Stimulated activated CD8-positive, alpha-beta memory T cell treated with anti-CD3 and anti-CD28 coated beads, Interleukin-4, amount 100 ng/mL, for 4 hours (primary cell): ENCODE results near the gene DHRS7C.
"Not testable (repeated sequence)": the region's sequence is repeated elsewhere in the genome, so short reads cannot be mapped to it uniquely, and the experiment has no call there.

Experiments
- DNase-seq, 2 donors: peaks; one replicate each; pipeline ENCODE4 v3.0.0-alpha.2; 2020; ENCODE audit warnings: low read depth in 2 of 2, low spot score in 1 of 2

The DHRS7C gene

DNA sequence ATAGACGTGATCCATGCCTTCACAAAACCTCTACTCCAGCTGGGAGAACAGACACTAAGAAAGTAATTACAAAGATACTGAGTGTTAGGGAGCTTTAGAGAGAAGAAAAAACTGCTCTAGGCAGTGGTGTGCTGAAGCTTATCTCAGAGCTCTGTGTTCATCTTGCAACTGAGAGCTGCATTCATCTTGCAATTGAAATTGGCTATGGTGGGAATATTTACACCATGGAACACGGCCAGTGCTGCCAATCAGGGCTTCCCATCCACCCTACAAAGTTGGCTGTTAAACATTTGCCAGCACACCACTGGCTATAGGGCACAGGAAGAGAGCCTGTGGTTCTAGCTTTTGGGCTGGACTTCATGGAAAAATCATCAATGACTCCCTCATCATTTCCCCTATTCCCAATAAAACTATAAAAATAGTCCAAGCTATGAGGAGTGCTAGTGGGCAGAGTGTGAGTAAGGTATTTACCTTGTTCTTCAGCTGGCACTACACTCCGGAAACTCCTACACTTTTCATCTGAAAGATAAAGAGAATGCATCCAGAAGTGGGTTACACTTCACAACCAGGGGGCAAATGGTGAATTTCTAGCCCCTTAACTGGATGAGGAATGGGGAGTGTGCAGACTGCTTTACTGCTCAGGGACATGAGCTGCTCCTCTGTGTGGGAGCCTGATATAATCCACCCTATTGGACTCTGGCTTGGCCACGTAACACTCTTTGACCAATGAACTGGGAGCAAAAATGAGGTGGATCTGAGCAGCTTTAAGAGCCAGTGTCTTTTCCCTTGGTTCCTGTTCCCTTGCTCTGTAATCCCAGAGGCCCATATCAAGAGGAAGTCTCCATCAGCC is 18.9 kb upstream of the DHRS7C start:
- no peak for DNase-seq

- no peak for DNase-seq
These were observed 18.0 kb upstream of the DHRS7C start for GRCh38 chr17:9809409-9809808.

- no peak for DNase-seq
These were observed 15.3 kb upstream of the DHRS7C start for GRCh38 chr17:9806699-9807098.

- DNase-seq = no peak
These were observed 14.4 kb upstream of the DHRS7C start for GRCh38 chr17:9805769-9806168.

GRCh38 chr17:9802697-9803096 is 11.3 kb upstream of the DHRS7C start:
- no peak for DNase-seq

GRCh38 chr17:9802294-9802693 is 10.9 kb upstream of the DHRS7C start:
- no peak for DNase-seq

DNA sequence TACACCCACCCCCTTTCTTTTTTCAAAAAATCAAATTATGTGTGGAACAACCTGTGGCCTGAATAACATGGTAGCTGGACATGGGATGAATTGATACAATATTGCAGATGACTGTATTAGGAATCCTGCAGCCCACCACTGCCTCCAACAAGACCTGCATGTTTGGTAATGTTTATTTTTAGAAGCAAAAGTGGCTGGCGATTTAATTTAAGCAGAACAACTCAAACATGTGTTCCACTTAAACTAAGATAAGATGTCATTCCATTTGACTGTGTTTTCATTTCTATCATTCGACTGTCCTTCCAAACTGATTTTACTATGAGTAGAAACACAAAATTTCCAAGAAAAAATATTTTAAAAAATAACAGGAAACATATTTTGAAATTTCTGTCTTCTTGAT is 10.1 kb upstream of the DHRS7C start:
- DNase-seq = no peak

DNA sequence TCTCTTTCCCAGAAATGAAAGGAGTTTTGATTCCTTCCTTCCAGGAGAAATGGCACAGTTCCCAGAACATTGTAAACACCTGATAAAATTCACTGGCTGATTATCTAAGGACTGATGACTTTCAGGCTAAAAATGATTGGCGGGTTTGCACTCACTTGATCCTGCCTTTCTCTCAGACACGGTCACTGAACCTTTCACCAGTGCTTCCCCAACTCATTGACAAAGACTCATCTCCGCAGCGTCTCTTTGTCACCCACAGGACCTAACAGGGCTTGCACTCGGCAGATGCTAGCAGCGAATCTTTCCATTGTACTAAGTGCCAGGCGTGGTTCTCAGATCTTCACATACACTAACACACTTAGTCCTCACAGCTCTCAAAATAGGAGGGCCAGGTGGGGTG is 7.3 kb upstream of the DHRS7C start:
- DNase-seq = no peak

GRCh38 chr17:9798008-9798407 is 6.6 kb upstream of the DHRS7C start:
- DNase-seq = no peak

DNA sequence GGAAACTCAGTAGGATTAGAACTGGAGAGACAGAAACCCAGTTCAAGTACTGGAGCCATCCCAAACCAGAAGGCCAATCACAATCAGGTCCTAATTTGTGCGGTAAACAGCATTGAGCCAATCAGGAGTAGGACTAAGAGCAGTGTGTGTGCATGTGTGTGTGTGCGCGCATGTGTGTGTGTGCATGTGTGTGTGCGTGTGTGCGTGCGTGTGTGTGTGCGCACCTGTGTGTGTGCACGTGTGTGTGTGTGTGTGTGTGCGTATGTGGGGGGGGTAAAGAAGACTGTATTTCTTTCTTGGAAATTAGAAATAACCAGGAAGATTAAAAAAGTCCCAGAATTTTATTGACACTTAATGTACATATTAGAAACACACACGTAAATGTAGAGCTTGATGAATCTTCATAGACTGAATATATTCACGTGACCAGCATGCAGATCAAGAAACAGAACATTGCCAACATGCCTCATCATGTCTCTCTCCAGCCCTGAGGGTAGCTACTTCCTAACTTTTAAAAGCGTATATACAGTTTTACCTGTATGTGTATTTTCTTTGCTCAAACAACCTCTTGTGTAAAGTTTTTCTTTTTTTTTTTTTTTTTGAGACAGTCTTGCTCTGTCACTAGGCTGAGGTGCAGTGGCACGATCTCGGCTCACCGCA is 919 bp upstream of the DHRS7C start:
- no peak for DNase-seq

DNA sequence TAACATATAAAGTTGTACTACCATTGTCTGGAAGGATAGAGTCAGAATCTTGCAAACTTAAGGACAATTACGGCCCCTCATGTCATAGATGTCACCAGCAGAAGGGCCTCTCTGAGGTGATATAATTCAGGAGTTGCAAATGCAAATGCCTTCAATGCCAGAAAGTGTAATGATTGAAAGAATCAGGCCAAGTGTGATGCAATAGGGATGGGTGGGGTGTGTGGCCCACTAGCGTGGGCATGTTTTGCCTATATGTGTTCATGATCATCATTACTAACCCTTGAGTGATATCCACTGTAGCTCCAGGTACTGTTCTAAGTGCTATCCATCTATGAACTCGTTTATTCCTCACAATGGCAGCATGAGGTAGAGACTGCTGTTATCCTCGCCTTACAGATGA is 1.1 kb downstream of the DHRS7C start:
- DNase-seq = no peak

DNA sequence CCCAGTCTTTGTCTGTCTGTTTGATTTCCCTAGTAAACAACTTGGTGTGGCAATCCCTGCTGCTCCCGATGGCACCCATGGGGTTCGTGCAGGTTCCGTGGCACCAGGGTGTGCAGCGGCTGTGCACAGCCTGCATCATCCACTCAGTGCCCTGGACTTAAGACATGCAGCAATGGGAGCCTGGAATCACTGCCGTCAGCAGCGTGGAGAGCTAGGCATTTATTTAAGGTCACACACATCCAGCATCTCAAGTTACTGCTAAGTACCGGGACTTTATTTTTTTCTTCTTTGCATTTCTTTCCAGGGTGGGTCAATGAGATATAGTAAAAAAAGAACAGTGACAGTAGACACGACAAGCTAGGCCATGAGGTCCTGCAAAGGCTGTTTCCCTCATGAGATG is 2.8 kb downstream of the DHRS7C start:
- DNase-seq = no peak

- DNase-seq = no peak
These were observed 6.8 kb downstream of the DHRS7C start for GRCh38 chr17:9784544-9784943.

DNA sequence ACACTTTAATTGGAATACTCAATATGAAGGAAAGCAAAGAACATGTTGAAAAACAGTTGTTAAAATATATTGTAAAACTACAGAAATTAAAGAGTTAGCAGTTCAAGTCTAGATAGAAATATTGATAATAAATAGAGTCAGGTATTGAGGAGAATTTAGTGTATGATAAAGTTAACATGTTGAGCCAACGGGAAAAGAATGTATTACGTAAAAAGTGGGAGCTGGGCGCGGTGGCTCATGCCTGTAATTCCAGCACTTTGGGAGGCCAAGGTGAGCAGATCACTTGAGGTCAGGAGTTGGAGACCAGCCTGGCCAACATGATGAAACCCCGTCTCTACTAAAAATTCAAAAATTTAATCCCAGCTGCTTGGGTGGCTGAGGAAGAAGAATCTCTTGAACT is 7.9 kb downstream of the DHRS7C start:
- DNase-seq = not testable (repeated sequence)

- DNase-seq = no peak
These were observed 8.3 kb downstream of the DHRS7C start for GRCh38 chr17:9783050-9783449.

GRCh38 chr17:9780552-9780951 is 10.8 kb downstream of the DHRS7C start:
- no peak for DNase-seq

DNA sequence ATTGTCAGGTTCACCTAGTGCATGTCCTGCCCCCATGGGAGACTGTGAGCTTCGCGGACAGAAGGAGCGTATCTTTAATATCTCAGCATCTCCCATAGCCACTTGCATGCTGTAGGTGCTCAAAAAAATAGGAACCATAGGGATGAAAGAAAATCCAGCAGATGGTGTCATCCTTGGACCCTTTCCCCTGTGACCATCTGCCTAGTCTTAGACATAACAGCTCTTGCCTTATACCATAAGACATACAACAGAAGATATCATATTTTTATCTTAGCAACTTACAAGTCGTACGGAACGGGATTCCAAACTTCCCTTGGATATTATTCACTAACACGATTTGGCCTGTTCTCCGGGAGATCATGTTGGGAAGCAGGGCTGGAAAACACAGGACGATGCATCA is 14.5 kb downstream of the DHRS7C start:
- DNase-seq = no peak

DNA sequence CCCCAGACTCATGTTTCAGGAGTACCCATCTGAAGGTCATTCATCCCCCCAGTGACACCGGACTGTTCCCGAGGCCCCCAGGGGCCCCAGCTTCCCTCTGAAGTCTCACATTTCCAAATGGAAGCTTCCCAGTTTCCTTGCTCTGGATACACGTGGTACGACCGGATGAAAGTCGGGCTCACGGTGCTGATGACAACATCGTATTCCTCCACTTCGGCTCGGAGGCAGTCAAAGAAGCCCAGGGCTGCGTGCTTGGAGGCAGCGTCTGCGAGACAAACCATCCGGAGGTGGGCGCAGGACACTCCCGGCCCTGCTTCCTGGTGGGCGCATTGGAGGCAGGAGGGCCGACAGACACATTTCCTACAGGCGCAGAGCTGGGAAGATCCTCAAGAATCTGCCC is 18.7 kb downstream of the DHRS7C start:
- DNase-seq = no peak

- no peak for DNase-seq
These were observed 19.9 kb downstream of the DHRS7C start for GRCh38 chr17:9771465-9771864.

DNA sequence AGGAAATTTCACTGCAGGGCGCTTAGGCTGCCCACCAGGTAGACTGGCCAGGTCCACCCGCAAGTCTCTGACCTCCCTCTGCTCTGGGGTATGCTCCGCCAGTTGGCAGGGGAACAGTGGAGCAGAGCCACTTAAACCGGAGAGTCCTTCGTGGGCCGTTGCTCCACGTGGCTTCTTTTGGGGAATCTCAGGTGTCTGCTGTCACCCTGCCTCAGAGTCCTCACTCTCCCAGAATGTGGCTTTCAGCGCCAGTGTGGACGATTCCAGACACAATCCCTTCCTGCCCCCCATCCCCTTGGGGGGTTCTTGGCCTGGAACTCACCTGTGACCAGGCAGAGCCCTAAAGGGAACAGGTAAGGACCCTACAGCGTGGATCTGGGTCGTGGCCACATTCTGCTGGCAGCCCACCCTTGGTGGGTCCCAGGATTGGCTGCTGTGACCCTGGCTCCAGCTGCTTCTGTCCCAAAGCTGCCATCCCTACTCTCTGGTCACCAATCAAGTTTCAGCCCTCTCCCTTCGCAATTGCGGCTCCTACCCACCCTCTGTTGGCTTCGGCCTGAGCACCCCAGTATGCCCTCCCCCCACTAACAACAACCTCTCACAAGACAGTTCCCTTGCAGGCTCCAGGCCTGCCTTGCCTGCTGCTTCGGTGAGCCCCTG is 22.2 kb downstream of the DHRS7C start:
- no peak for DNase-seq

GRCh38 chr17:9768381-9768934 is 22.9 kb downstream of the DHRS7C start:
- DNase-seq = no peak

- no peak for DNase-seq
These were observed 23.9 kb downstream of the DHRS7C start for GRCh38 chr17:9767432-9767991.
